ENCODE data around the gene WDFY4. TPM values are rescaled to one million over a fixed set of nuclear protein-coding genes. Genes with fewer than 3 reads are reported as not detected.

WDFY4 gene
- total and polyA plus RNA-seq, 2 experiments from 2014 or later = 0.14 TPM; not detected in 1

DNA sequence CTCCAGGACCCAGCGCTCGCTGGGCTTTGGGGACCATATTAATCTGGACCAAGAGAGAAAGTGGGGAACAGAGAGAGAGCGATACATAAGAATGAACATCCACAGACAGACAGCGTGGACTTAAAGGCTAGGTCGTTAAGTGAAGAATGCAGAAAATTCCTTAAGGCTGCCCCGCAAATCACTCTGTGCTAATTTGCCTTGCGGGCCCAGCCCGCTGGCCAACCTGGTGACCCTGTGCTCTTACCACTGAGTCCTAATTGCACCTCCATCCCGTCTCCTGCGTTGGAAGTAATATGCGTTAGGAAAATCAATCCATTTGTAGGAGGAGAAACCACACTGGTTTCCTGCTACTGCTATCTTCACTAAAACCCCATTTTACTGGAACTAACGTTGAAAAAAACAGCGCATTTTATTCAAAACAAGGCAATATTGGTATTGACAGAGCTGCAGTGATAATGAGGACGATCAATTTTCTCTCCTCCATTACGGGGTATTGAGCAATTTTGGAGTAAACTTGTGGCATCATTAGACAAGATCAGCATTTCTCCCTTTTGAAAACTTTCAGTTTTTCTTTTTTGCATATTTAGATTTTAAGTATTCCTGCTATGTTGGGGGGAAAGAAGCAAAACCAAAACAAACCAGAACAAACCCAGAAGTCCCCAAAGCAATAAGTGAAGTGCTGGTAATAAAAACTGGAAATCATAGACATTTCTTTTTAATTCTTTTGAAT lies 85.2 kb downstream of the WDFY4 start:
- Histone ChIP-seq H2AFZ (no peak overlapping the region), H3K4me1 (ENCODE audit: insufficient read depth) (peaks cover 7% of the 10 kb centered on the region; the same call in 1 of the 2 replicates), H3K79me2 (replicated peaks; ENCODE audit: insufficient read depth) (no peaks in the 10 kb centered on the region), H4K20me1 (replicated peaks; ENCODE audit: insufficient read depth) (no peaks in the 10 kb centered on the region), H3K27me3 (ENCODE audit: insufficient read depth) (no peaks in the 10 kb centered on the region), H3K36me3 (ENCODE audit: insufficient read depth) (no peaks in the 10 kb centered on the region), H3K9me2 (ENCODE audit: insufficient read depth) (no peaks in the 10 kb centered on the region), H3K4me3 (no peak overlapping the region), H3K27ac (ENCODE audit: low read depth) (no peak overlapping the region), H3K4me2 (0 out of 2 replicates have a peak overlapping the region, but pooled peaks have one; percentile 6), H3F3A (replicated peaks; ENCODE audit: low read depth) (no peaks in the 10 kb centered on the region)
- TF ChIP-seq, protein P1, sequence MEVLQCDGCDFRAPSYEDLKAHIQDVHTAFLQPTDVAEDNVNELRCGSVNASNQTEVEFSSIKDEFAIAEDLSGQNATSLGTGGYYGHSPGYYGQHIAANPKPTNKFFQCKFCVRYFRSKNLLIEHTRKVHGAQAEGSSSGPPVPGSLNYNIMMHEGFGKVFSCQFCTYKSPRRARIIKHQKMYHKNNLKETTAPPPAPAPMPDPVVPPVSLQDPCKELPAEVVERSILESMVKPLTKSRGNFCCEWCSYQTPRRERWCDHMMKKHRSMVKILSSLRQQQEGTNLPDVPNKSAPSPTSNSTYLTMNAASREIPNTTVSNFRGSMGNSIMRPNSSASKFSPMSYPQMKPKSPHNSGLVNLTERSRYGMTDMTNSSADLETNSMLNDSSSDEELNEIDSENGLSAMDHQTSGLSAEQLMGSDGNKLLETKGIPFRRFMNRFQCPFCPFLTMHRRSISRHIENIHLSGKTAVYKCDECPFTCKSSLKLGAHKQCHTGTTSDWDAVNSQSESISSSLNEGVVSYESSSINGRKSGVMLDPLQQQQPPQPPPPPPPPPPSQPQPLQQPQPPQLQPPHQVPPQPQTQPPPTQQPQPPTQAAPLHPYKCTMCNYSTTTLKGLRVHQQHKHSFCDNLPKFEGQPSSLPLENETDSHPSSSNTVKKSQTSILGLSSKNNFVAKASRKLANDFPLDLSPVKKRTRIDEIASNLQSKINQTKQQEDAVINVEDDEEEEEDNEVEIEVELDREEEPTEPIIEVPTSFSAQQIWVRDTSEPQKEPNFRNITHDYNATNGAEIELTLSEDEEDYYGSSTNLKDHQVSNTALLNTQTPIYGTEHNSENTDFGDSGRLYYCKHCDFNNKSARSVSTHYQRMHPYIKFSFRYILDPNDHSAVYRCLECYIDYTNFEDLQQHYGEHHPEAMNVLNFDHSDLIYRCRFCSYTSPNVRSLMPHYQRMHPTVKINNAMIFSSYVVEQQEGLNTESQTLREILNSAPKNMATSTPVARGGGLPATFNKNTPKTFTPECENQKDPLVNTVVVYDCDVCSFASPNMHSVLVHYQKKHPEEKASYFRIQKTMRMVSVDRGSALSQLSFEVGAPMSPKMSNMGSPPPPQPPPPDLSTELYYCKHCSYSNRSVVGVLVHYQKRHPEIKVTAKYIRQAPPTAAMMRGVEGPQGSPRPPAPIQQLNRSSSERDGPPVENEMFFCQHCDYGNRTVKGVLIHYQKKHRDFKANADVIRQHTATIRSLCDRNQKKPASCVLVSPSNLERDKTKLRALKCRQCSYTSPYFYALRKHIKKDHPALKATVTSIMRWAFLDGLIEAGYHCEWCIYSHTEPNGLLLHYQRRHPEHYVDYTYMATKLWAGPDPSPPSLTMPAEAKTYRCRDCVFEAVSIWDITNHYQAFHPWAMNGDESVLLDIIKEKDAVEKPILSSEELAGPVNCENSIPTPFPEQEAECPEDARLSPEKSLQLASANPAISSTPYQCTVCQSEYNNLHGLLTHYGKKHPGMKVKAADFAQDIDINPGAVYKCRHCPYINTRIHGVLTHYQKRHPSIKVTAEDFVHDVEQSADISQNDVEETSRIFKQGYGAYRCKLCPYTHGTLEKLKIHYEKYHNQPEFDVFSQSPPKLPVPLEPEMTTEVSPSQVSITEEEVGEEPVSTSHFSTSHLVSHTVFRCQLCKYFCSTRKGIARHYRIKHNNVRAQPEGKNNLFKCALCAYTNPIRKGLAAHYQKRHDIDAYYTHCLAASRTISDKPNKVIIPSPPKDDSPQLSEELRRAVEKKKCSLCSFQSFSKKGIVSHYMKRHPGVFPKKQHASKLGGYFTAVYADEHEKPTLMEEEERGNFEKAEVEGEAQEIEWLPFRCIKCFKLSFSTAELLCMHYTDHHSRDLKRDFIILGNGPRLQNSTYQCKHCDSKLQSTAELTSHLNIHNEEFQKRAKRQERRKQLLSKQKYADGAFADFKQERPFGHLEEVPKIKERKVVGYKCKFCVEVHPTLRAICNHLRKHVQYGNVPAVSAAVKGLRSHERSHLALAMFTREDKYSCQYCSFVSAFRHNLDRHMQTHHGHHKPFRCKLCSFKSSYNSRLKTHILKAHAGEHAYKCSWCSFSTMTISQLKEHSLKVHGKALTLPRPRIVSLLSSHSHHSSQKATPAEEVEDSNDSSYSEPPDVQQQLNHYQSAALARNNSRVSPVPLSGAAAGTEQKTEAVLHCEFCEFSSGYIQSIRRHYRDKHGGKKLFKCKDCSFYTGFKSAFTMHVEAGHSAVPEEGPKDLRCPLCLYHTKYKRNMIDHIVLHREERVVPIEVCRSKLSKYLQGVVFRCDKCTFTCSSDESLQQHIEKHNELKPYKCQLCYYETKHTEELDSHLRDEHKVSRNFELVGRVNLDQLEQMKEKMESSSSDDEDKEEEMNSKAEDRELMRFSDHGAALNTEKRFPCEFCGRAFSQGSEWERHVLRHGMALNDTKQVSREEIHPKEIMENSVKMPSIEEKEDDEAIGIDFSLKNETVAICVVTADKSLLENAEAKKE (CRISPR knock-in tag; IDR thresholded peaks at IDR 0.05) = no peak
- TF ChIP-seq, protein P2, sequence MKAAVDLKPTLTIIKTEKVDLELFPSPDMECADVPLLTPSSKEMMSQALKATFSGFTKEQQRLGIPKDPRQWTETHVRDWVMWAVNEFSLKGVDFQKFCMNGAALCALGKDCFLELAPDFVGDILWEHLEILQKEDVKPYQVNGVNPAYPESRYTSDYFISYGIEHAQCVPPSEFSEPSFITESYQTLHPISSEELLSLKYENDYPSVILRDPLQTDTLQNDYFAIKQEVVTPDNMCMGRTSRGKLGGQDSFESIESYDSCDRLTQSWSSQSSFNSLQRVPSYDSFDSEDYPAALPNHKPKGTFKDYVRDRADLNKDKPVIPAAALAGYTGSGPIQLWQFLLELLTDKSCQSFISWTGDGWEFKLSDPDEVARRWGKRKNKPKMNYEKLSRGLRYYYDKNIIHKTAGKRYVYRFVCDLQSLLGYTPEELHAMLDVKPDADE (IDR thresholded peaks at IDR 0.05) = no peak
- no peak for TF ChIP-seq STAT1 (IDR thresholded peaks at IDR 0.05; ENCODE audit: unreplicated experiment)
- no peak for TF ChIP-seq CREB1 (CRISPR knock-in tag; IDR thresholded peaks at IDR 0.05; ENCODE audit: low read depth)
- TF ChIP-seq EZH2phosphoT487 (IDR thresholded peaks at IDR 0.05; ENCODE audit: unreplicated experiment) = no peak
- no peak for TF ChIP-seq POLR2AphosphoS5 (IDR thresholded peaks at IDR 0.05; ENCODE audit: low read depth)
- Mint-ChIP-seq H3K36me3 (ENCODE audit: low read depth) (no peaks in the 10 kb centered on the region), H3K4me1 (peaks cover 14% of the 10 kb centered on the region), H3K9me3 (no peaks in the 10 kb centered on the region; the same call in 2 of the 3 replicates), H3K27ac (no peak overlapping the region), H3K4me3 (no peak overlapping the region), H3K27me3 (ENCODE audit: insufficient read depth, low read depth, poor library complexity) (peaks cover 3% of the 10 kb centered on the region)
- DNase-seq (ENCODE audit: low spot score) (peak; percentile 49), ATAC-seq (peak; percentile 66)
